Measurements from ENCODE around the gene RAP1GDS1. TPM values are rescaled to one million over a fixed set of nuclear protein-coding genes. Genes with fewer than 3 reads are reported as not detected.

Gene RAP1GDS1
- total and polyA plus RNA-seq, 2 of the 13 experiments (the other 11 are each of a cell fraction or from before 2014, with no cell fraction given) = 19.3 to 42.5 TPM

- ChIA-PET CTCF (ENCODE audit: low intra/inter-chr PET ratio, low total read pairs) (no interaction called here), POLR2A (interaction anchor here (1.7 kb wide), 1 partner anchor 32 kb away, joined by 5 read pairs; the partner anchor contains the start of gene RAP1GDS1)
- Histone ChIP-seq H3K4me1 (ENCODE audit: insufficient read depth, low read length) (no peaks in the 10 kb centered on the region), H3K9ac (ENCODE audit: insufficient read depth, low read depth, low read length) (no peak overlapping the region), H3K4me2 (ENCODE audit: low read depth, low read length) (no peak overlapping the region), H3K36me3 (replicated peaks in 1 of 2; ENCODE audit: control insufficient read depth in 1 of 2, insufficient read depth in 2 of 2, low read length in 2 of 2) (peaks cover 0 to 1% of the 10 kb centered on the region in 2 experiments; a peak in 1 of 5 replicates), H3K79me2 (ENCODE audit: insufficient read depth, low read length) (peaks cover 4% of the 10 kb centered on the region), H3K9me3 (ENCODE audit: low read length) (no peaks in the 10 kb centered on the region), H3K27ac (ENCODE audit: extremely low read length, insufficient read depth, low read length) (no peak overlapping the region), H2AFZ (ENCODE audit: low read length) (no peak overlapping the region), H3K27me3 (ENCODE audit: control insufficient read depth in 1 of 2, insufficient read depth in 2 of 2, low read length in 2 of 2) (no peaks in the 10 kb centered on the region), H4K20me1 (ENCODE audit: insufficient read depth, low read length) (no peaks in the 10 kb centered on the region), H3K4me3 (replicated peaks in 1 of 3; ENCODE audit: insufficient read depth in 1 of 3, low read depth in 2 of 3, low read length in 3 of 3) (no peak overlapping the region)
- no peak for FAIRE-seq
- 98% methylated on average over 4 of the region's 4 CpGs for WGBS (ENCODE audit: low lambda C conversion rate)
- ATAC-seq = no peak
- no peak for DNase-seq (ENCODE audit: low spot score)
- intact Hi-C loops (cut with micrococcal nuclease; ENCODE audit: unreplicated experiment) (no loop called here), in situ Hi-C loops (cut with HindIII; ENCODE audit: extremely low pct_ligation_motif_present, low pct_unique_long_range_greater_than_20kb) (no loop called here)
- BruUV-seq (replicated peaks) = no TSS peak
- TF ChIP-seq CHCHD3 (CRISPR knock-in tag; IDR thresholded peaks at IDR 0.05) = no peak
- TF ChIP-seq ZNF781 (CRISPR knock-in tag; IDR thresholded peaks at IDR 0.05; ENCODE audit: borderline replicate concordance, not compliant biosample characterization) = no peak
- TF ChIP-seq KDM1A (CRISPR knock-in tag; IDR thresholded peaks at IDR 0.05) = no peak
- TF ChIP-seq, protein P1, sequence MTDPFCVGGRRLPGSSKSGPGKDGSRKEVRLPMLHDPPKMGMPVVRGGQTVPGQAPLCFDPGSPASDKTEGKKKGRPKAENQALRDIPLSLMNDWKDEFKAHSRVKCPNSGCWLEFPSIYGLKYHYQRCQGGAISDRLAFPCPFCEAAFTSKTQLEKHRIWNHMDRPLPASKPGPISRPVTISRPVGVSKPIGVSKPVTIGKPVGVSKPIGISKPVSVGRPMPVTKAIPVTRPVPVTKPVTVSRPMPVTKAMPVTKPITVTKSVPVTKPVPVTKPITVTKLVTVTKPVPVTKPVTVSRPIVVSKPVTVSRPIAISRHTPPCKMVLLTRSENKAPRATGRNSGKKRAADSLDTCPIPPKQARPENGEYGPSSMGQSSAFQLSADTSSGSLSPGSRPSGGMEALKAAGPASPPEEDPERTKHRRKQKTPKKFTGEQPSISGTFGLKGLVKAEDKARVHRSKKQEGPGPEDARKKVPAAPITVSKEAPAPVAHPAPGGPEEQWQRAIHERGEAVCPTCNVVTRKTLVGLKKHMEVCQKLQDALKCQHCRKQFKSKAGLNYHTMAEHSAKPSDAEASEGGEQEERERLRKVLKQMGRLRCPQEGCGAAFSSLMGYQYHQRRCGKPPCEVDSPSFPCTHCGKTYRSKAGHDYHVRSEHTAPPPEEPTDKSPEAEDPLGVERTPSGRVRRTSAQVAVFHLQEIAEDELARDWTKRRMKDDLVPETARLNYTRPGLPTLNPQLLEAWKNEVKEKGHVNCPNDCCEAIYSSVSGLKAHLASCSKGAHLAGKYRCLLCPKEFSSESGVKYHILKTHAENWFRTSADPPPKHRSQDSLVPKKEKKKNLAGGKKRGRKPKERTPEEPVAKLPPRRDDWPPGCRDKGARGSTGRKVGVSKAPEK (CRISPR knock-in tag; IDR thresholded peaks at IDR 0.05; ENCODE audit: borderline replicate concordance) = no peak
- TF ChIP-seq ZNF891 (CRISPR knock-in tag; IDR thresholded peaks at IDR 0.05) = no peak
- TF ChIP-seq, protein P2, sequence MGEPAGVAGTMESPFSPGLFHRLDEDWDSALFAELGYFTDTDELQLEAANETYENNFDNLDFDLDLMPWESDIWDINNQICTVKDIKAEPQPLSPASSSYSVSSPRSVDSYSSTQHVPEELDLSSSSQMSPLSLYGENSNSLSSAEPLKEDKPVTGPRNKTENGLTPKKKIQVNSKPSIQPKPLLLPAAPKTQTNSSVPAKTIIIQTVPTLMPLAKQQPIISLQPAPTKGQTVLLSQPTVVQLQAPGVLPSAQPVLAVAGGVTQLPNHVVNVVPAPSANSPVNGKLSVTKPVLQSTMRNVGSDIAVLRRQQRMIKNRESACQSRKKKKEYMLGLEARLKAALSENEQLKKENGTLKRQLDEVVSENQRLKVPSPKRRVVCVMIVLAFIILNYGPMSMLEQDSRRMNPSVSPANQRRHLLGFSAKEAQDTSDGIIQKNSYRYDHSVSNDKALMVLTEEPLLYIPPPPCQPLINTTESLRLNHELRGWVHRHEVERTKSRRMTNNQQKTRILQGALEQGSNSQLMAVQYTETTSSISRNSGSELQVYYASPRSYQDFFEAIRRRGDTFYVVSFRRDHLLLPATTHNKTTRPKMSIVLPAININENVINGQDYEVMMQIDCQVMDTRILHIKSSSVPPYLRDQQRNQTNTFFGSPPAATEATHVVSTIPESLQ (CRISPR knock-in tag; conservative IDR thresholded peaks at IDR 0.05) = no peak
- TF ChIP-seq, protein P3, sequence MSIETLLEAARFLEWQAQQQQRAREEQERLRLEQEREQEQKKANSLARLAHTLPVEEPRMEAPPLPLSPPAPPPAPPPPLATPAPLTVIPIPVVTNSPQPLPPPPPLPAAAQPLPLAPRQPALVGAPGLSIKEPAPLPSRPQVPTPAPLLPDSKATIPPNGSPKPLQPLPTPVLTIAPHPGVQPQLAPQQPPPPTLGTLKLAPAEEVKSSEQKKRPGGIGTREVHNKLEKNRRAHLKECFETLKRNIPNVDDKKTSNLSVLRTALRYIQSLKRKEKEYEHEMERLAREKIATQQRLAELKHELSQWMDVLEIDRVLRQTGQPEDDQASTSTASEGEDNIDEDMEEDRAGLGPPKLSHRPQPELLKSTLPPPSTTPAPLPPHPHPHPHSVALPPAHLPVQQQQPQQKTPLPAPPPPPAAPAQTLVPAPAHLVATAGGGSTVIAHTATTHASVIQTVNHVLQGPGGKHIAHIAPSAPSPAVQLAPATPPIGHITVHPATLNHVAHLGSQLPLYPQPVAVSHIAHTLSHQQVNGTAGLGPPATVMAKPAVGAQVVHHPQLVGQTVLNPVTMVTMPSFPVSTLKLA (IDR thresholded peaks at IDR 0.05) = no peak
- TF ChIP-seq KMT2A (CRISPR knock-in tag; IDR thresholded peaks at IDR 0.05) = no peak
- TF ChIP-seq FOXM1 (CRISPR knock-in tag; IDR thresholded peaks at IDR 0.05) = no peak
- TF ChIP-seq ZNF44 (CRISPR knock-in tag; IDR thresholded peaks at IDR 0.05) = no peak
- no peak for TF ChIP-seq MAZ (IDR thresholded peaks at IDR 0.05; ENCODE audit: borderline replicate concordance, low read depth, low read length)
- TF ChIP-seq MAZ (CRISPR knock-in tag; IDR thresholded peaks at IDR 0.05; ENCODE audit: low read depth) = no peak
- no peak for TF ChIP-seq ZBTB37 (CRISPR knock-in tag; IDR thresholded peaks at IDR 0.05)
- TF ChIP-seq ZNF33A (CRISPR knock-in tag; IDR thresholded peaks at IDR 0.05; ENCODE audit: borderline replicate concordance) = no peak
- TF ChIP-seq, protein P4, sequence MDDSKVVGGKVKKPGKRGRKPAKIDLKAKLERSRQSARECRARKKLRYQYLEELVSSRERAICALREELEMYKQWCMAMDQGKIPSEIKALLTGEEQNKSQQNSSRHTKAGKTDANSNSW (CRISPR knock-in tag; IDR thresholded peaks at IDR 0.05; ENCODE audit: borderline replicate concordance) = no peak
- no peak for TF ChIP-seq GATAD1 (CRISPR knock-in tag; IDR thresholded peaks at IDR 0.05)
These were observed 32.1 kb downstream of the RAP1GDS1 start for GRCh38 chr4:98293104-98293887.

All from HepG2 (cell line).